Right lobe of liver (tissue), 4 donors: ENCODE results near the gene NCCRP1.

Experiments used
- POLR2A ChIP-seq: fragments of 450-650 bp; IDR thresholded peaks from one replicate; pipeline ENCODE4 v1.6.1; 2017; ENCODE audit warnings: antibody characterized with exemption, mild to moderate bottlenecking
- TF ChIP-seq, protein P1 (sequence below), 4 donors: fragments of 200-600 bp in 3 of 4; fragments of 450-650 bp in 1 of 4; IDR thresholded peaks; one replicate each; pipeline versions ENCODE4 v1.5.1 to v1.8.0; 2016 to 2022; ENCODE audit warnings: antibody characterized with exemption in 4 of 4, mild to moderate bottlenecking in 2 of 4
- donor health status: DM: no; HTN: no; CAD: no.
- donor health status: DM: no; HTN: no; CAD: no.
- donor health status: DM: no; HTN: yes; CAD: no.

DNA sequence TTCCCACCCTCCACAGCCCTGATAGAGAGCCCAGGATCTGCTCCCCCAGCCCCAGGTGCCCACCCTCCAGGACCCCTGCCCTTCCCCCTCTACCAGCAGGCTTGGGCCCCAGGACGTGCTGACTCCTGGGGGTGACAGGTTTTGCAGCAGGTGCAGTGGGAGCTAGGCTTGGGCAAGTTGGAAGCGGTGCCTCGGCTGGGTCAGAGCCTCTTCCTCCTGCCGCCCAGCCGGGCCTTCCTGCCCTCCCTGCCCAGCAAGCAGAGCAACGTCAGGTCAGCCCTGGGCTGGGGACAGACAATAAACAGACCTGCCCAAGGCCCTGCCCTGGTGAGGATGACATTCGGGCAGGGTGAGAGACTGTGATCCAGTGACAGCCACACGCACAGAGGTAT is 9.2 kb upstream of the NCCRP1 start:
- TF ChIP-seq, protein P1, sequence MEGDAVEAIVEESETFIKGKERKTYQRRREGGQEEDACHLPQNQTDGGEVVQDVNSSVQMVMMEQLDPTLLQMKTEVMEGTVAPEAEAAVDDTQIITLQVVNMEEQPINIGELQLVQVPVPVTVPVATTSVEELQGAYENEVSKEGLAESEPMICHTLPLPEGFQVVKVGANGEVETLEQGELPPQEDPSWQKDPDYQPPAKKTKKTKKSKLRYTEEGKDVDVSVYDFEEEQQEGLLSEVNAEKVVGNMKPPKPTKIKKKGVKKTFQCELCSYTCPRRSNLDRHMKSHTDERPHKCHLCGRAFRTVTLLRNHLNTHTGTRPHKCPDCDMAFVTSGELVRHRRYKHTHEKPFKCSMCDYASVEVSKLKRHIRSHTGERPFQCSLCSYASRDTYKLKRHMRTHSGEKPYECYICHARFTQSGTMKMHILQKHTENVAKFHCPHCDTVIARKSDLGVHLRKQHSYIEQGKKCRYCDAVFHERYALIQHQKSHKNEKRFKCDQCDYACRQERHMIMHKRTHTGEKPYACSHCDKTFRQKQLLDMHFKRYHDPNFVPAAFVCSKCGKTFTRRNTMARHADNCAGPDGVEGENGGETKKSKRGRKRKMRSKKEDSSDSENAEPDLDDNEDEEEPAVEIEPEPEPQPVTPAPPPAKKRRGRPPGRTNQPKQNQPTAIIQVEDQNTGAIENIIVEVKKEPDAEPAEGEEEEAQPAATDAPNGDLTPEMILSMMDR (IDR thresholded peaks at IDR 0.05) = peak in 1 of 4 donors; percentile 2
- TF ChIP-seq POLR2A = no peak
